ENCODE data around the gene EPGN. TPM values are rescaled to one million over a fixed set of nuclear protein-coding genes. Genes with fewer than 3 reads are reported as not detected.
A peak's percentile ranks its signal among the peaks of the same experiment; 100 is the strongest.

The EPGN gene
- total and polyA plus RNA-seq, 4 donors: 0.79 to 3.0 (median 1.6) TPM

DNA sequence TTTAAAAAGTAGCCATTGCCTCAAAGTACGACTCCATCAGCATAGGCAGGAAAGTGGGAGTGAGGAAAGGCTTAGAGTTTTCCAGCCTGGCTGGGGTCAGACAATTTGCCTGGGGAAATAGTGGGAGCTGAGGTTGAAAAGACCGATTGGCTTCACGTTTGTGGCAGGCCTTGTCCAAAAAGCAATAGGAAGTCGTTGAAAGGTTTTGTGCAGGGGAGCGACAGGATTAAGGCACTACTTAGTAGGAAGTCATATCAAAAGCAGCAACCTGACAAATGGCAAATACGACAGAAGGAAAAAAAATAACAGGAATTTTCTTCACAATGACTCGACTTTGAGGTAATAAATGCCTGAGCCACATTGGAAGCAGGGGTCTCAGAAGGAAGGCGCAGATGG, 56.0 kb downstream of the EPGN start:
- no peaks in the 10 kb centered on the region for H3K9me3 ChIP-seq (ENCODE audit: control insufficient read depth in 4 of 4, insufficient read depth in 3 of 4, low read length in 3 of 4)
- no peak overlapping the region for H3K4me3 ChIP-seq
- DNase-seq (no peak), ATAC-seq (ENCODE audit: insufficient read depth, low FRiP score) (no peak)
- no peak overlapping the region for H3K9ac ChIP-seq (ENCODE audit: insufficient read depth in 1 of 2, low read length in 2 of 2)
- peaks cover 0 to 12% (median 0%) of the 10 kb centered on the region in 5 donors for H3K4me1 ChIP-seq (ENCODE audit: control insufficient read depth in 5 of 5, insufficient read depth in 5 of 5, low read length in 5 of 5)
- peaks cover 0 to 27% (median 14%) of the 10 kb centered on the region in 3 donors for H3K27me3 ChIP-seq (ENCODE audit: control insufficient read depth in 3 of 3, insufficient read depth in 3 of 3, low read length in 2 of 3)
- 16 to 41% methylated on average over 8 of the region's 8 CpGs for WGBS, 2 donors
- no peaks in the 10 kb centered on the region for H3K36me3 ChIP-seq (ENCODE audit: control insufficient read depth in 4 of 4, insufficient read depth in 4 of 4, low read length in 4 of 4)
- TF ChIP-seq, protein P1, sequence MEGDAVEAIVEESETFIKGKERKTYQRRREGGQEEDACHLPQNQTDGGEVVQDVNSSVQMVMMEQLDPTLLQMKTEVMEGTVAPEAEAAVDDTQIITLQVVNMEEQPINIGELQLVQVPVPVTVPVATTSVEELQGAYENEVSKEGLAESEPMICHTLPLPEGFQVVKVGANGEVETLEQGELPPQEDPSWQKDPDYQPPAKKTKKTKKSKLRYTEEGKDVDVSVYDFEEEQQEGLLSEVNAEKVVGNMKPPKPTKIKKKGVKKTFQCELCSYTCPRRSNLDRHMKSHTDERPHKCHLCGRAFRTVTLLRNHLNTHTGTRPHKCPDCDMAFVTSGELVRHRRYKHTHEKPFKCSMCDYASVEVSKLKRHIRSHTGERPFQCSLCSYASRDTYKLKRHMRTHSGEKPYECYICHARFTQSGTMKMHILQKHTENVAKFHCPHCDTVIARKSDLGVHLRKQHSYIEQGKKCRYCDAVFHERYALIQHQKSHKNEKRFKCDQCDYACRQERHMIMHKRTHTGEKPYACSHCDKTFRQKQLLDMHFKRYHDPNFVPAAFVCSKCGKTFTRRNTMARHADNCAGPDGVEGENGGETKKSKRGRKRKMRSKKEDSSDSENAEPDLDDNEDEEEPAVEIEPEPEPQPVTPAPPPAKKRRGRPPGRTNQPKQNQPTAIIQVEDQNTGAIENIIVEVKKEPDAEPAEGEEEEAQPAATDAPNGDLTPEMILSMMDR (IDR thresholded peaks at IDR 0.05; ENCODE audit: control extremely low read depth, extremely low read depth): no peak
- no peak overlapping the region for H3K27ac ChIP-seq (ENCODE audit: low read depth in 1 of 2, low read length in 1 of 2)

DNA sequence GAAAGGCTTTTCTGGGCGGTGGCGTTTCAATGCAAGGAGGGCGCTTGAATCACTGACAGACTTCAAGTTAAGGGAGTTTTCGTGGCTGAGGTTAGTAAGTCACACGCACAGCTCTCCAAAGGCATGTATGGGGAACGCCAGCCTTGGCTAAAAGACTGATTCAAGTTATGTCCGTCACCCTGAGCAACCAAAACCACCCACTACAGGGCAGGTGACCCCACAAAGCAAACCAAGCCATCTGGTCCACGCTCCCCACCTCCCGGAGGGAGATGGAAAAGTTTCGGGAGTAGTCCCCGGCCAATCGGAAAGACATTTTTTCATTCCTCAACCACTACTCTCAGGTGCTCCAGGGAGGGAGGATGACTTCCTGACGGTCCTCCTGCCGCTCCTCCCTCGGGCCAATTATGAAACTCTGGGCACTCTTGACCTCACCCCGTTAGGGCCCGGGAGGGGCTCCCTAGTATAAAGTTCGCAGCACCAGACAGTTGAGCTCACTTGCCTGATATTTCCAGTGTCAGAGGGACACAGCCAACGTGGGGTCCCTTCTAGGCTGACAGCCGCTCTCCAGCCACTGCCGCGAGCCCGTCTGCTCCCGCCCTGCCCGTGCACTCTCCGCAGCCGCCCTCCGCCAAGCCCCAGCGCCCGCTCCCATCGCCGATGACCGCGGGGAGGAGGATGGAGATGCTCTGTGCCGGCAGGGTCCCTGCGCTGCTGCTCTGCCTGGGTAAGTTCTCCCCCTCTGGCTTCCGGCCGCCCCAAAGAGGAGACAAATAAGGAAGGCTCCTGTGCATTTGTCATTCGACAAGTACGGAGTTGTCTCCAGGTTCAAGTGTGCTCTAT, 56.6 kb downstream of the EPGN start, which contains the start of gene EREG:
Gene EREG (plus strand): TSS at position 494 of the 840 bp plus-strand sequence. CDS start 164 bp downstream, at position 658.
- peak; percentile 11 to 27 (median 17) for DNase-seq
- Histone ChIP-seq H3K4me1 (ENCODE audit: control insufficient read depth in 5 of 5, insufficient read depth in 5 of 5, low read length in 5 of 5) (peaks cover 0 to 12% (median 0%) of the 10 kb centered on the region in 5 donors), H3K36me3 (ENCODE audit: control insufficient read depth in 4 of 4, insufficient read depth in 4 of 4, low read length in 4 of 4) (no peaks in the 10 kb centered on the region), H3K9ac (ENCODE audit: insufficient read depth in 1 of 2, low read length in 2 of 2) (no peak within 1 kb of the TSS), H3K27me3 (ENCODE audit: control insufficient read depth in 3 of 3, insufficient read depth in 3 of 3, low read length in 2 of 3) (peaks cover 0 to 27% (median 14%) of the 10 kb centered on the region in 3 donors), H3K9me3 (ENCODE audit: control insufficient read depth in 4 of 4, insufficient read depth in 3 of 4, low read length in 3 of 4) (no peaks in the 10 kb centered on the region), H3K27ac (ENCODE audit: low read depth in 1 of 2, low read length in 1 of 2) (peak within 1 kb of the TSS in 1 of 2 donors; percentile 64), H3K4me3 (peak within 1 kb of the TSS; percentile 28)
- WGBS, 2 donors: 3 to 7% methylated on average over 40 of the region's 40 CpGs
- peak; percentile 49 for ATAC-seq (ENCODE audit: insufficient read depth, low FRiP score)
- TF ChIP-seq, protein P1 (IDR thresholded peaks at IDR 0.05; ENCODE audit: control extremely low read depth, extremely low read depth): no peak

DNA sequence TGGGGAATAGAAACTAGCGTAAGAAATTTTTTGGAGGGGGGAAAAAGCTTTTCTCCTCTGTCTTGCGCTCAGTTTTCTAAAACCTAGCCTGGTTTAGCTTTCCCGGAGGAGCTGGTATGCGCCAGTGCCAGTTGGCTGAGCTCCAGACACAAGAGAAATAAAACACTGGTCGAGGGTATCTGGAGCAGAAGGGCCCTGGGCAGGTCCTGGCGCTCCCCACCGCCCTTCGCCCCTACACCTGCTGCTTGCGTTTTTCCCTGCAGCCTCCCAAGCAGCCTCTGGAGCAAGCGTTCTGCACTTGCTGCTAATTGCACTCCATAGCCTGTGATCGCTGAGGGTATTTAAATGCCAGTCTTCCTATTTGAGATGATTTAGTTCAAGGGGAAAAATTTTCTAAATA, 57.5 kb downstream of the EPGN start:
- Histone ChIP-seq H3K9ac (ENCODE audit: insufficient read depth in 1 of 2, low read length in 2 of 2) (no peak overlapping the region), H3K4me1 (ENCODE audit: control insufficient read depth in 5 of 5, insufficient read depth in 5 of 5, low read length in 5 of 5) (peaks cover 0 to 12% (median 0%) of the 10 kb centered on the region in 5 donors), H3K9me3 (ENCODE audit: control insufficient read depth in 4 of 4, insufficient read depth in 3 of 4, low read length in 3 of 4) (no peaks in the 10 kb centered on the region), H3K27ac (ENCODE audit: low read depth in 1 of 2, low read length in 1 of 2) (peak overlapping the region in 1 of 2 donors; percentile 64), H3K36me3 (ENCODE audit: control insufficient read depth in 4 of 4, insufficient read depth in 4 of 4, low read length in 4 of 4) (no peaks in the 10 kb centered on the region), H3K4me3 (no peak overlapping the region), H3K27me3 (ENCODE audit: control insufficient read depth in 3 of 3, insufficient read depth in 3 of 3, low read length in 2 of 3) (peaks cover 0 to 27% (median 14%) of the 10 kb centered on the region in 3 donors)
- peak; percentile 17 to 43 (median 31) for DNase-seq
- 12 to 17% methylated on average over 11 of the region's 11 CpGs for whole genome bisulfite sequencing, 2 donors
- TF ChIP-seq, protein P1 (IDR thresholded peaks at IDR 0.05; ENCODE audit: control extremely low read depth, extremely low read depth): no peak
- ATAC-seq (ENCODE audit: insufficient read depth, low FRiP score): no peak

Other genes with a start within 250 kb of the EPGN start
- 100 to 1,000 TPM in 1 of 2 donors, 10 to 100 TPM in 1; 82.2 to 127 TPM for gene CXCL2, start 209.3 kb upstream of the EPGN start, total RNA-seq
- 100 to 1,000 TPM in 1 of 2 donors, 10 to 100 TPM in 1; 98.4 to 291 TPM for gene CXCL2, start 209.3 kb upstream of the EPGN start, polyA plus RNA-seq
- 10 to 100 TPM; 15.8 to 32.1 TPM for gene MTHFD2L, start 150.4 kb upstream of the EPGN start, total RNA-seq
- 10 to 100 TPM; 11.9 to 15.0 TPM for gene MTHFD2L, start 150.4 kb upstream of the EPGN start, polyA plus RNA-seq
- gene EREG, start 56.7 kb downstream of the EPGN start, total RNA-seq: under 1 TPM; 0.31 to 0.37 TPM
- gene EREG, start 56.7 kb downstream of the EPGN start, polyA plus RNA-seq: 1 to 10 TPM in 1 of 2 donors, under 1 TPM in 1; 0.14 to 4.0 TPM
- 10 to 100 TPM in 1 of 2 donors, 1 to 10 TPM in 1; 3.3 to 22.0 TPM for gene AREG, start 136.7 kb downstream of the EPGN start, total RNA-seq
- 10 to 100 TPM in 1 of 2 donors, 1 to 10 TPM in 1; 5.3 to 44.0 TPM for gene AREG, start 136.7 kb downstream of the EPGN start, polyA plus RNA-seq